Stimulated activated CD4-positive, alpha-beta T cell treated with anti-CD3 and anti-CD28 coated beads, Interleukin-2, amount 100 ng/mL, for 48 hours (primary cell): ENCODE data around the gene PSMD6.

Experiments
- DNase-seq, 2 donors: peaks; one replicate each; pipeline ENCODE4 v3.0.0-alpha.2; 2020

The PSMD6 gene

DNA sequence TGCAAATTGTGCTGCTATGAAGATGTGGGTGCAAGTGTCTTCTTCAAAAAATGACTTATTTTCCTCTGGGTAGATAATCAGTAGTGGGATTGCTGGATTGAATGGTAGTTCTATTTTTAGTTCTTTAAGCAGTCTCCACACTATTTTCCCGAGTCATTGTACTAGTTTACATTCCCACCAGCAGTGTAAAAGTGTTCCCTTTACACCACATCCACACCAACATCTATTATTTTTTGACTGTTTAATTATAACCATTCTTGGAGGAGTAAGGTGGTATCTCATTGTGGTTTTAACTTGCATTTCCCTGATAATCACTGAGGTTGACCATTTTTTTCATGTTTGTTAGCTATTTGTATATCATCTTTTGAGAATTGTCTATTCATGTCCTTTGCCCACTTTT is 19.7 kb upstream of the PSMD6 start:
- DNase-seq = no peak

- DNase-seq = no peak
Measured at GRCh38 chr3:64039981-64040733, 16.9 kb upstream of the PSMD6 start.

DNA sequence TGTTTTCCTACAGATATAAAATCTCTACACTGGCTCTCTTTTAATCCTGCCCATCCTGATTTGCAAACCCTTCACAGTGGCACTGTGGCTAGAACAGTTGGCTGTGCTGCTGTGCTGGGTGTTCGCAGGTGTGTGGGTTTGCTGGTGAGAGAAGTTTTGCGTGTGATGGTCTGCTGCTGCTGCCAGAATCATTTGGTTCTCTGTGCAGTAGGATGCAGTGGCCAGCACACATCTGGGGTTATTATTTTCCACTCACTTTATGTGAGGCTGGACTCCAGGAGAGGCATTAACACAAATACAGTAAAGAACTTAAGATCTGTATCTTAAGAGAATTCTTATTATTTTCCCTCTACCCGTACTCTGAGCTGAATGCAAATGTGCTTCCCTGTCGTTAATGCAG is 16.0 kb upstream of the PSMD6 start:
- DNase-seq = no peak

DNA sequence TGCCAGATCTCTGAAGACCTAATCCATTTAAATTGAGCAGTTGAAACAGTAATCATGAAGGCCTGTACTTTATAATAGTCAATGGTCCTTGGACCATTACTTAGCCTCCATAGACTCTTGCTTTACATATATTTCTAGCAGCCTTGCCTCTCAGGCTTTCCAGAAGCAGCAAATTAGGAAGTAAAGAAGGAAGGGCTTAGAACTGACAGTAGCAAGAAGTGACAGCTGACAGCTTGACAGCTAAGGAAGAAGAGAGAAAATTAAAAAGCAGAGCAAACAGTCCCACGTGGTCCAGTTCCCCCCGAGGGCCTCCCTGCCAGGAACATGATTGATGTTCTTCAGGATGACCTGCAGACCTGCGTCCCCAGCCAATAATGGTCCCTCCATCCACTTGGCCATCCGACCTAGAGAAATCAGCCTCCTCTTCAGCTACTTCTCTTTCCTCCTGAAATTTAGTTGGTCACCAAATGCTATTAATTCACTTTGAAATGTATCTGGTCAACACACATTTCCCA is 15.0 kb upstream of the PSMD6 start:
- DNase-seq = no peak

DNA sequence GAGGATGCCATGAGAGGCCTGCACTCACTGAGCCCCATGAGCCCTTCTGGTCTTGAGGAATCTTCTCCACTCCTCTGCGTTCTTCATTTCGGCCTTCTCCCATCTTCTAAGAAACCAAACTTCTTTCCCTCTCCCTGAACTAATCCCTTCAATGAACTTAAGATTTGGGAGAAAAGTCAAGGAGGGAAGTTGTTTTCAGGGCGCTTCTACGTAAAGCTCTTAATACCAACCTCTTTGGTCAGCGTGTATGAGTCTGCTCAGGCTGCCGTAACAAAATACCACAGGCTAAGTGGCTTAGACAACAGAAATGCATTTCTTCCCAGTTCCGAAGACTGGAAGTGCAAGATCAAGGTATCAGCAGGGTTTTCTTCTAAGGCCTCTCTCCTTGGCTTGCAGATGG is 13.8 kb upstream of the PSMD6 start:
- no peak for DNase-seq

DNA sequence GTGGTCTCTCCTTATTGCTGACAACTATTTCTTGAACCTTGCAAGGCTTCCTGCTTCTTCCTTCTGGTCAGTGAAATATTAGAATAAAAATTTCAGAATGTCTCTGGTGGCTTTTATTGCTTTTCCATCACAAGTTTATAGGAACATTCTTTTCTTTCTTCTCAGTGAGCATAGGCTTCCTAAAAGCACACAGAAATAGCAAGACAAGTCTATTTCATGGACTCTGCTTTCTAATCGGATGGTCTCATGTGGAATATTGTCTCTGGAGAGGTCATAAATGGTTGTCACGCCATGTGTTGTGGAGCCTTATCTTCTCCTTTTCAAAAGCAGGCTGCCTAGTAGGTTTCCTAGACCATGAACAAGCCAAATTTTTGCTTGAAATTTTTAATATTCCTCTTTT is 9.8 kb upstream of the PSMD6 start:
- DNase-seq = no peak

- DNase-seq = no peak
Measured at GRCh38 chr3:64031540-64032508, 8.5 kb upstream of the PSMD6 start.

DNA sequence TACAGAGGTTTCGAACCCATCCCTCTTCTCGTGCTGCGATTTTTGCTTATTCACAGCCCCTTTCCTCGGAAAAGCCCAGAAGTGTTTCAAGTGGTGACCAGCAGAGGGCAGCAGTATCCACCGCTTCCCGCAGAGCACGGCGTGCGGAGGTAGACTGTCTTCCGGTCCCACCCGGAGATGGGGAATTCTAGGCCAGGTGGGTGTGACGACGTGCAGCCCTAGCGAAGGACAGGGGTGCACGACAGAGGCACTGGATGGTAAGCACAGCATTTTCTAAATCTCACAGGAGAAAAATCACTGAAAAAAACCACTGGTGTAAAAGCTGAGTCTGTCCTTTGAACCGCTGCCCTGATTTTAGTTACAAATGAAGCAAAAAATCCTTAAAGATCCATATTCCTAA is 7.4 kb upstream of the PSMD6 start:
- peak; percentile 73 to 74 for DNase-seq

DNA sequence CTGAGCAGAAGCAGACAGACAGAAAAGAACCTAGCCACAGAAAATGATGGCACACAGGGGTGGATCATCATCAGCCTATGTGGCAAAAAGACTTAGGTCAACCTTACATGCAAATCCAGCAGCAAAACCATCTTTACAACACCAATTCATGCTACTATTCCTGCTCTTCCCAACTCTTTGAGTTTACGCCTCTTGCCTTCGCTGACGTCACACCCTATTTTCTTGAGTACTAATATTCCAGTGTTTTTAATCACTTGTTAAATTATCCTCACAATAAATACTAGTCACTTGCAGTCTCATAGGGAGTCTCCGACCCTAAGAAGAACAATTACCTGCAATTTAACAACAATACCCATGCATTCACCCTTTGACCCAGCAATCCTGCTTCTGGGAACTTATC is 6.0 kb upstream of the PSMD6 start:
- DNase-seq = no peak

- no peak for DNase-seq
Measured at GRCh38 chr3:64028754-64029153, 5.5 kb upstream of the PSMD6 start.

GRCh38 chr3:64027658-64028057 is 4.4 kb upstream of the PSMD6 start:
- DNase-seq = no peak

DNA sequence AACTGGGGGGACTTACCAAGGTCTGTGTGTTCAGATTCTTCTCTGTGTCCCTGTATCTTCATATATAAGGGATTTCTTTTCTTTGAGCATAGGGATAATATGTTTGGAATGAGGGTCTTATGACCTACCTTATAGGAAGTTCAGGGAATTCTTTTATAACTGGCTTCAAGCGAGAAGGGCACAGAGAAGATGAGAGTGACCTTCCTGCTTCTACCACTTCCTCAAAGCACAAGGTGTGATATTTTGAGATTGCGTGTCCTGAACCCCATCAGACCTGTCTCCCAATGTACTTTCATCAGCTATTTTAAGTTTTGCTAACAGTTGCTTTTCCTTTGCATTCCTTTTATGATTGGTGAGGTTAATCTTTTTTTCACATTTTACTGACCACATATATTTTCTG is 3.1 kb upstream of the PSMD6 start:
- no peak for DNase-seq

GRCh38 chr3:64023861-64024223 is 548 bp upstream of the PSMD6 start:
- no peak for DNase-seq

DNA sequence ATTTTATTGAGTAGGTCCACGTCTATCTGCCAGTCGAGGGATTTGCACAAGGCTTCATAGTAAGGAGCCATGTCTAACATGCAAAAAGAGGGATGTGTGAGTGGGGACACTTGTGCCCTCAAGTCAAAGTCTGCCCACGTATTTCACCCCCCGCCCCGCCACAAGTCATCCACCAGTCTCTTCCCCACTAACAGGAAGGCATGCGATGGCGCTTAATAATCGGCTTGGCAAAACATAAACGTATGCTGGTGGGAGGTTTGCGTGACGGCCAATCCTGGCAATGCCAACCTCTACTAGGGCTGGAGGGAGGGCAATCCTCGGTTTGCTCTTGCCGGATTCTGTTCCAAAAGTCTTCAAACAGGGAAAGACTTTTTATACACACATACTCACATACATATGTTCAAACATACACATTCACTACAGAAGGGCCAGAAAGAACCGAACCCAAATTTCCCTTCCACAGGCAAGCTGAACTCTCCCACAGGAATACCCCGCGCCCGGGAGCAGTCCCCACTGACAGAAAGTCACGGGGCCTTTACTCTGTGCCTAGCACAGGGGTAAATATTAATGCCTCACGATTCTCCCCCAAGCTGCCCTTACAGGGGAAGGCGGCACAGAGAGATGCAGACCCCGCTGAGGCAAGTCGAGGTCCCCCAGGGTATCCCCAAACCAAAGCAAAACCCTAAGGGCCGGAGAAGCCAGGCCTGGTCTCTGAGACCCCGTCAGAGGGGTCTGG is 675 bp downstream of the PSMD6 start:
- no peak for DNase-seq

DNA sequence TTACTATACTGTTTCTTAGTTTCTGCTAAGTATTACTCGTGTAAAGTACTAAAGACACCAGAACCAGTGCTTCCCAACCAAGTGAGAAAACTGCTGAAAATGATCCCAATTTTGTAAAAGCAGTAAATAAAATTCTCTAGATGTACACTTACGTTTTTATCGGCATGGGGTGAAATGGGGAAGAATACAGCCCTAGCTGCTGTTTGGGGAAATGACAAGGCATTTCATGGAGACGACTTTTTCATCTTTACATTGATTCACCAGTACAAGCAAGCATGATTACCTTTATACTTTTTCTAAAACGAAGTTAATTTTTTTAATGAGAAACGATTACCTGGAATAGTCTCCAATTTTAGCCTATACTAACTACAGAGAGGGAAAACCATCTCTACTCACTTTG is 1.4 kb downstream of the PSMD6 start:
- DNase-seq = no peak

DNA sequence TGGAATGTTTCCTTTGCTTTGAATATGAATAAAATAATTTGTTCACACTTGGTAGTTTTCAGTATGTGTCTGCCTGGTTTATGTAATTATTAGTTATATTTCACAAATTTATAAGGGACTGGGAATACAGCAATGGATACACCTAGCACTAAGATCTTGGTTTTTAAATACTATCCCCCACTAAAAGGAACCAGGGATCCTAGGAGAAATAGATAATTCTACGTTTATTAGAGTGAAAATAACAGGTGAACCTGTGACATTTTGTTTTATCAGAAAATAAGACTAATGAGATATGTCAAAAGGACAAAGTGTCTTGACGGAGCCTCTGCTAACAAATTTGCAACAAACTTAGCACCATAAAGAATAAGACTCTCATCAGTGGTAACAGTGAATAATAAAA is 3.4 kb downstream of the PSMD6 start:
- DNase-seq = no peak

DNA sequence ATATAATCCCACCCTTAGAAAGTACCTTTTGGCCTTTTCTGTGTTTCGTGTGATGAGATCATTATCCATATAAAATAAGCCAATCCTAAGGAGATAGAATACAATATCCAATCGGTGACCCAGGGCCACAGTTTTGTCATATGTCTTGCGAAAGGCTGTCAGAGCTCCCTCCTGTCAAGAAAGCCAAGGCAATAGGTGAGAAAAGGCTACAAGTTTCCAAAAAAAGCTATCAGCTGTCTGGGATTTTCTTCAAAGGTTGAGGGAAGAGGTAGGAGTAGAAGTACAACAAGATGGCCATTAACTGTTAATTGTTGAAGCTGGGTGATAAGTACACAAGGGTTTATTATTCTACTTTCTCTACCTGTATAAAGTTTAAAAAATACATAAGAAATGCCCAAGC is 4.0 kb downstream of the PSMD6 start:
- DNase-seq = no peak

DNA sequence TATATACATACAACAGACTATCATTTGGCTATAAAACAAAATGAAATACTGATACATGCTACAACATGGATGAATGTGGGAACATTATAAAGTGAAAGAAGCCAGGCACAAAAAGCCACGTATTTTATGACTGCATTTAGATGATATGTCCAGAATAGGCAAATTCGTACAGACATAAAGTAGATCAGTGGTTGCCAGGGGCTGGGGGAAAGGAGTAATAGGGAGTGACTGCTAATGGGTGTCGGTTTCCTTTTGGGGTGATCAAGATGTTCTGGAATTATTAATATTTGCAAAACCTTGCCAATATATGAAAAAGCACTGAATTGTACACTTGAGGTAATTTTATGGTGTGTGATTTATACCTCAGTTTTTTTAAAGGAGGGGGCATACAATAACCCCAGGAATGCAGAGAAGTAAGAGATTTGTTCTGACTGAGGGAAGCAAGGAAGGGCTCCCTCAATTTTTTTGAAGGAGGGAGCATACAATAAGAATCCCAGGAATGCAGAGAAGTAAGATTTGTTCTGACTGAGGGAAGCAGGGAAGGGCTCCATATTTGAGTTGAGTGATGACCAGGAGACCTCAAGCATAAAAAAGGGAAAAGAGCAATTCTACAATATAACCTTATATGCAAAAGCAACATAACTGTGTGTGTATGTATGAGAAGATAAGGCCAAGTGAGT is 6.2 kb downstream of the PSMD6 start:
- DNase-seq = no peak

- DNase-seq = no peak
Measured at GRCh38 chr3:64011685-64012084, 11.6 kb downstream of the PSMD6 start.

GRCh38 chr3:64010199-64010598 is 13.1 kb downstream of the PSMD6 start:
- no peak for DNase-seq

DNA sequence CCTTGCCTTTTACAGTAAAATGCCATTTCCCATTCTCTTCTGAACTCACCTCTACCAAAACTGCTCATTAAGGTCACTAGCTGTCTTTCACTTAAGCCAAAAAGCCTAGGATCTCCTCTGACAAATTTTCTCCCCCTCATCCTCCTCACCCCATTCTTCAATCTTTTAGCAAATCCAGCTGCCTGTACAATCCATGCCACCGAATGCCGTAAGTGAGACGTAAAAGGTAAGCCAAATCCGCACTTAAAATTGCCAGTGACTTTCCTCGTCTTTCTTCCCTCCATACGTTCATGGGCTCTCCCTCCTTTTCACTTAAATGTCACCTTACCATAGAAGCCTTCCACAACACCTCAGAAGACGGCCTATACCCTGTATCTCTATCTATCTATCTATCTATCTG is 13.8 kb downstream of the PSMD6 start:
- DNase-seq = no peak

DNA sequence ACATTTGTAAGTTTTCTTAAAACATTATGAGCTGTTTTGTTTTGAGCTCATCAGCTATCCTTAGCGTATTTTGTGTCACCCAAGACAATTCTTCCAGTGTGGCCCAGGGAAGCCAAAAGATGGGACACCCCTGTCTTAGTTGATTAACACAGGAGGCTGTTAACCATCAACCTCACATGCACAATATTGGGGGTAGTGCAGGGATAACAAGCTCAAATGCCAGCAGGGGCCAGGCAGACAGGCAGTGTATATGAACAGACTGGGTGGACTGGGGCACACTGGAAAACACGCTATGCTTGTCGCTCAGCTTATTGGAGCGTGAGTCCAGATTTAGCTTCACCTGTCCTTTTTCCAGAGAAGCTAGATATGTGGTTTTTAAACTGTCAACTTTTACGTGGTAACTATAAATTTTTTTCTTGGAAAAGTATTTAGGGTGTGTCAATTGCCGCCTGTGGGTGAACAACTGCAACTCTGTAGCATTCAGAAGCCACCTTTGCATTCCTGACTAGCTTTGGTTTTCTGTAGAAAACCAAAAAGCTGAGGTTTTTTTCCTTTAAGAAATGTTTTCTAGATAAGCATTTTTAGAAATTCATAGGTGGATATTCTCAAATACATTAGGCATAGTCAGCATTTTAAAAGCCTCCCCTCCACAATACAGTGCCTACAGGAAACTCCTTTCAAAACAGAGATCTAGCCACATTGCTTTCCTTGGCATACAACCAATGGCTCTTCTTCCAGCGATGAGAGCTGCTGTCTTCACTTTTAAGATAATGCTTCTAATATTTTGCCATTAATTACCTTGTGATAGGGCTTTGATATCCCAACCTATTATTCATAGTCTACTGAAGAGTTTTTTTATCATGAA is 14.6 kb downstream of the PSMD6 start:
- DNase-seq = no peak
